Nephron progenitor cell (in vitro differentiated cells): Measurements from ENCODE around the gene TMEM131L.

Source experiments
- DNase-seq: peaks from one replicate; pipeline ENCODE4 v3.0.0; 2021
- H3K27ac Mint-ChIP-seq: 2 replicates; pipeline ENCODE4 v1.8.0; 2021; ENCODE audit warnings: mild to moderate bottlenecking, moderate library complexity, mixed read lengths
- H3K27me3 Mint-ChIP-seq: 2 replicates; pipeline ENCODE4 v1.8.0; 2021; ENCODE audit warnings: mild to moderate bottlenecking, low read depth, mixed read lengths; ENCODE audit not compliant: poor library complexity
- H3K36me3 Mint-ChIP-seq: 2 replicates; pipeline ENCODE4 v1.8.0; 2021; ENCODE audit warnings: low read depth, mixed read lengths
- H3K4me1 Mint-ChIP-seq: 2 replicates; pipeline ENCODE4 v1.8.0; 2021; ENCODE audit warnings: mixed read lengths
- H3K4me3 Mint-ChIP-seq: 2 replicates; pipeline ENCODE4 v1.8.0; 2021; ENCODE audit warnings: mild to moderate bottlenecking, moderate library complexity, mixed read lengths
- H3K9me3 Mint-ChIP-seq: 2 replicates; pipeline ENCODE4 v1.8.0; 2021; ENCODE audit warnings: mild to moderate bottlenecking, moderate library complexity, mixed read lengths
- CTCF ChIP-seq: fragments of 200-600 bp; sonication (generic); IDR thresholded peaks from 2 replicates; pipeline ENCODE4 v1.5.0; 2021; ENCODE audit warnings: antibody characterized with exemption

TMEM131L gene

GRCh38 chr4:153529646-153530045 is 63.5 kb downstream of the TMEM131L start:
- Mint-ChIP-seq H3K27me3 (peaks cover 3% of the 10 kb centered on the region), H3K4me1 (peaks cover 13% of the 10 kb centered on the region), H3K4me3 (no peak overlapping the region), H3K36me3 (peaks cover 14% of the 10 kb centered on the region), H3K9me3 (no peaks in the 10 kb centered on the region), H3K27ac (no peak overlapping the region)
- TF ChIP-seq CTCF = no peak
- no peak for DNase-seq

GRCh38 chr4:153530284-153530999 is 64.3 kb downstream of the TMEM131L start:
- H3K9me3 Mint-ChIP-seq = no peaks in the 10 kb centered on the region
- no peak for TF ChIP-seq CTCF
- no peak for DNase-seq
- peaks cover 5% of the 10 kb centered on the region for H3K27me3 Mint-ChIP-seq
- H3K4me3 Mint-ChIP-seq = no peak overlapping the region
- H3K27ac Mint-ChIP-seq = no peak overlapping the region
- peaks cover 9% of the 10 kb centered on the region for H3K4me1 Mint-ChIP-seq
- peaks cover 14% of the 10 kb centered on the region for H3K36me3 Mint-ChIP-seq

- H3K27ac Mint-ChIP-seq = no peak overlapping the region
- no peak overlapping the region for H3K4me3 Mint-ChIP-seq
- peaks cover 13% of the 10 kb centered on the region for H3K4me1 Mint-ChIP-seq
- peaks cover 5% of the 10 kb centered on the region for H3K27me3 Mint-ChIP-seq
- H3K36me3 Mint-ChIP-seq = peaks cover 14% of the 10 kb centered on the region
- TF ChIP-seq CTCF = no peak
- DNase-seq = no peak
- H3K9me3 Mint-ChIP-seq = no peaks in the 10 kb centered on the region
These were observed 64.8 kb downstream of the TMEM131L start for GRCh38 chr4:153531000-153531358.

GRCh38 chr4:153531976-153532626 is 65.9 kb downstream of the TMEM131L start:
- DNase-seq = no peak
- no peak for TF ChIP-seq CTCF
- Mint-ChIP-seq H3K36me3 (peaks cover 5% of the 10 kb centered on the region), H3K9me3 (no peaks in the 10 kb centered on the region), H3K4me3 (no peak overlapping the region), H3K27me3 (peaks cover 3% of the 10 kb centered on the region), H3K27ac (no peak overlapping the region), H3K4me1 (peaks cover 10% of the 10 kb centered on the region)

- peaks cover 5% of the 10 kb centered on the region for H3K36me3 Mint-ChIP-seq
- no peak overlapping the region for H3K4me3 Mint-ChIP-seq
- peaks cover 3% of the 10 kb centered on the region for H3K27me3 Mint-ChIP-seq
- DNase-seq = no peak
- H3K9me3 Mint-ChIP-seq = no peaks in the 10 kb centered on the region
- no peak overlapping the region for H3K27ac Mint-ChIP-seq
- peaks cover 9% of the 10 kb centered on the region for H3K4me1 Mint-ChIP-seq
- TF ChIP-seq CTCF = no peak
These were observed 66.5 kb downstream of the TMEM131L start for GRCh38 chr4:153532636-153533035.

- Mint-ChIP-seq H3K27me3 (peaks cover 3% of the 10 kb centered on the region), H3K4me3 (no peak overlapping the region), H3K9me3 (no peaks in the 10 kb centered on the region), H3K36me3 (peaks cover 5% of the 10 kb centered on the region), H3K27ac (no peak overlapping the region), H3K4me1 (peaks cover 15% of the 10 kb centered on the region)
- TF ChIP-seq CTCF = no peak
- no peak for DNase-seq
These were observed 67.2 kb downstream of the TMEM131L start for GRCh38 chr4:153533387-153533786.
